H1 (cell line): Measurements from ENCODE around the gene TBC1D20. TPM values are rescaled to one million over a fixed set of nuclear protein-coding genes. Genes with fewer than 3 reads are reported as not detected.
A peak's percentile ranks its signal among the peaks of the same experiment; 100 is the strongest.
"Not testable (repeated sequence)": the region's sequence is repeated elsewhere in the genome, so short reads cannot be mapped to it uniquely, and the experiment has no call there.

Source experiments
- CTCF ChIA-PET: fragments of 300-600 bp; sonication (Branson Sonifier 250); formaldehyde crosslinking; loops from one replicate; lab custom pipeline; 2021; ENCODE audit not compliant: partially characterized antibody; lab: Charles Lee
- POLR2A ChIA-PET: fragments of 300-600 bp; sonication (Branson Sonifier 250); formaldehyde crosslinking; loops from one replicate; lab custom pipeline; 2021; ENCODE audit warnings: inconsistent platforms; ENCODE audit not compliant: partially characterized antibody; lab: Charles Lee
- DNase-seq, 2 experiments: peaks; one replicate each; pipeline versions ENCODE4 v3.0.0 to v3.0.0-alpha.2; 2010 to 2022; ENCODE audit warnings: low spot score in 2 of 2, low read depth in 1 of 2, mixed read lengths in 1 of 2
- FAIRE-seq: peaks from 2 replicates; lab custom pipeline; 2011; peaks lifted over from hg19 to GRCh38; lab: Jason Lieb, UNC
- H2AFZ ChIP-seq: 2 replicates; pipeline ENCODE4 v1.8.1; 2012; ENCODE audit warnings: low read length, inconsistent platforms
- H2AK5ac ChIP-seq: 2 replicates; pipeline ENCODE4 v1.6.1; 2013; ENCODE audit warnings: low read depth, low read length
- H2BK120ac ChIP-seq: replicated peaks from 2 replicates; pipeline ENCODE3; 2013; ENCODE audit warnings: low read depth, low read length, inconsistent platforms
- H2BK12ac ChIP-seq: 2 replicates; pipeline ENCODE4 v1.6.1; 2013; ENCODE audit warnings: low read depth, low read length
- H2BK15ac ChIP-seq: 2 replicates; pipeline ENCODE4 v1.6.1; 2013; ENCODE audit warnings: low read length
- H2BK20ac ChIP-seq: 2 replicates; pipeline ENCODE4 v1.6.1; 2013; ENCODE audit warnings: low read length
- H2BK5ac ChIP-seq: 2 replicates; pipeline ENCODE4 v1.6.1; 2013; ENCODE audit warnings: low read depth, low read length
- H3K14ac ChIP-seq: 2 replicates; pipeline ENCODE4 v1.6.1; 2013; ENCODE audit warnings: inconsistent platforms; ENCODE audit not compliant: insufficient read length
- H3K18ac ChIP-seq: 2 replicates; pipeline ENCODE4 v1.6.1; 2013; ENCODE audit warnings: low read length; ENCODE audit errors: extremely low read depth
- H3K23ac ChIP-seq: 2 replicates; pipeline ENCODE4 v1.6.1; 2013; ENCODE audit warnings: inconsistent platforms; ENCODE audit not compliant: insufficient read length
- H3K23me2 ChIP-seq: 2 replicates; pipeline ENCODE4 v1.6.1; 2013; ENCODE audit warnings: low read depth, low read length
- H3K27ac ChIP-seq: 2 replicates; pipeline ENCODE4 v1.6.1; 2011; ENCODE audit warnings: low read depth, low read length, inconsistent platforms
- H3K27me3 ChIP-seq, 4 experiments: replicated peaks in 1 of 4; 1 replicate in 1 of 4; 2 replicates in 3 of 4; pipeline versions ENCODE4 v1.6.1 to v1.8.1; 2011 to 2013; ENCODE audit warnings: low read length in 3 of 4, mild to moderate bottlenecking in 3 of 4, inconsistent platforms in 2 of 4, mixed read lengths in 2 of 4, moderate library complexity in 1 of 4; ENCODE audit not compliant: control insufficient read depth in 3 of 4, insufficient read depth in 3 of 4; ENCODE audit errors: extremely low read depth in 1 of 4
- H3K36me3 ChIP-seq, 4 experiments: 2 replicates each; pipeline versions ENCODE4 v1.6.1 to v1.8.1; 2011 to 2013; ENCODE audit warnings: mild to moderate bottlenecking in 4 of 4, low read length in 3 of 4, moderate library complexity in 2 of 4, control low read depth in 1 of 4, inconsistent platforms in 1 of 4; ENCODE audit not compliant: insufficient read depth in 4 of 4, control insufficient read depth in 2 of 4
- H3K4ac ChIP-seq: replicated peaks from 2 replicates; pipeline ENCODE3; 2013; ENCODE audit warnings: low read length, low read depth, mixed read lengths, inconsistent platforms; ENCODE audit not compliant: insufficient read length
- H3K4me1 ChIP-seq, 4 experiments: replicated peaks in 1 of 4; 1 replicate in 1 of 4; 2 replicates in 3 of 4; pipeline versions ENCODE4 v1.6.1 to v1.8.1; 2011 to 2013; ENCODE audit warnings: low read length in 3 of 4, inconsistent platforms in 2 of 4, mixed read lengths in 1 of 4; ENCODE audit not compliant: insufficient read depth in 4 of 4, control insufficient read depth in 3 of 4
- H3K4me2 ChIP-seq, 2 experiments: 2 replicates each; pipeline versions ENCODE4 v1.6.1 to v1.8.1; 2011 to 2013; ENCODE audit warnings: low read depth in 2 of 2, low read length in 2 of 2, control low read depth in 1 of 2, inconsistent platforms in 1 of 2, mild to moderate bottlenecking in 1 of 2; ENCODE audit not compliant: insufficient read depth in 1 of 2
- H3K4me3 ChIP-seq, 4 experiments: fragments of 200-600, 300-600 bp in 1 of 4; sonication (generic), shearing (Covaris generic), sonication (Bioruptor Twin) in 1 of 4; 2 replicates each; pipeline versions ENCODE4 v1.5.1 to v1.8.1; 2011 to 2016; ENCODE audit warnings: low read length in 4 of 4, low read depth in 3 of 4, control low read depth in 2 of 4, inconsistent platforms in 2 of 4, mild to moderate bottlenecking in 2 of 4, mixed read lengths in 1 of 4, moderate library complexity in 1 of 4; ENCODE audit not compliant: insufficient read depth in 2 of 4; ENCODE audit errors: extremely low read depth in 1 of 4
- H3K56ac ChIP-seq: replicated peaks from 2 replicates; pipeline ENCODE3; 2013; ENCODE audit warnings: low read depth, mild to moderate bottlenecking, mixed read lengths, low read length, inconsistent platforms; ENCODE audit not compliant: insufficient read length
- H3K79me1 ChIP-seq: 2 replicates; pipeline ENCODE4 v1.6.1; 2013; ENCODE audit warnings: low read depth, low read length, control low read depth
- H3K79me2 ChIP-seq, 2 experiments: 2 replicates each; pipeline versions ENCODE4 v1.6.1 to v1.8.1; 2012 to 2013; ENCODE audit warnings: low read length in 2 of 2, mild to moderate bottlenecking in 2 of 2, inconsistent platforms in 1 of 2; ENCODE audit not compliant: insufficient read depth in 2 of 2, control insufficient read depth in 1 of 2
- H3K9ac ChIP-seq, 4 experiments: replicated peaks in 1 of 4; 1 replicate in 1 of 4; 2 replicates in 3 of 4; pipeline versions ENCODE4 v1.6.1 to v1.8.1; 2011 to 2013; ENCODE audit warnings: low read depth in 3 of 4, low read length in 3 of 4, control low read depth in 2 of 4, mild to moderate bottlenecking in 2 of 4, moderate library complexity in 2 of 4, inconsistent platforms in 1 of 4; ENCODE audit errors: extremely low read depth in 1 of 4
- H3K9me3 ChIP-seq, 2 experiments: 2 replicates each; pipeline versions ENCODE4 v1.6.1 to v1.8.1; 2012 to 2013; ENCODE audit warnings: mild to moderate bottlenecking in 2 of 2, moderate library complexity in 2 of 2, control low read depth in 1 of 2, inconsistent platforms in 1 of 2, low read depth in 1 of 2, low read length in 1 of 2, mixed read lengths in 1 of 2; ENCODE audit not compliant: insufficient read depth in 2 of 2
- H4K20me1 ChIP-seq, 2 experiments: replicated peaks in 1 of 2; 2 replicates each; pipeline versions ENCODE3 to v1.8.1; 2011 to 2013; ENCODE audit warnings: inconsistent platforms in 2 of 2, low read length in 2 of 2, mild to moderate bottlenecking in 1 of 2; ENCODE audit not compliant: insufficient read depth in 2 of 2, control insufficient read depth in 1 of 2
- H4K5ac ChIP-seq: 2 replicates; pipeline ENCODE4 v1.6.1; 2013; ENCODE audit warnings: low read length, low read depth, mixed read lengths, inconsistent platforms; ENCODE audit not compliant: insufficient read length
- H4K8ac ChIP-seq: 2 replicates; pipeline ENCODE4 v1.8.0; 2013; ENCODE audit warnings: mild to moderate bottlenecking, moderate library complexity, low read length, inconsistent platforms; ENCODE audit not compliant: insufficient read depth; ENCODE audit errors: extremely low read depth
- H4K91ac ChIP-seq: replicated peaks from 2 replicates; pipeline ENCODE3; 2013; ENCODE audit warnings: low read length, mixed read lengths, inconsistent platforms; ENCODE audit not compliant: insufficient read length
- POLR2A ChIP-seq, 2 experiments: IDR thresholded peaks; 1 replicate in 1 of 2; 2 replicates in 1 of 2; pipeline ENCODE4 v1.6.1; 2011; ENCODE audit warnings: low read depth in 2 of 2, low read length in 2 of 2, mild to moderate bottlenecking in 2 of 2; ENCODE audit errors: control extremely low read depth in 1 of 2
- WGBS, 2 experiments: shearing (Covaris generic) in 1 of 2; methylation state at CpG; one replicate each; pipeline versions ENCODE4 v1.1.6 to v1.1.7; 2013 to 2015; ENCODE audit warnings: low lambda C conversion rate in 2 of 2, mixed read lengths in 2 of 2, inconsistent platforms in 1 of 2, low coverage in 1 of 2, missing lambda C conversion rate in 1 of 2; ENCODE audit not compliant: insufficient replicate concordance in 2 of 2, insufficient coverage in 1 of 2, insufficient read length in 1 of 2; ENCODE audit errors: extremely low coverage in 1 of 2, missing lambda C conversion rate in 1 of 2; 5-methylcytosine and 5-hydroxymethylcytosine counted together
- polyA plus RNA-seq, 7 experiments: library from polyadenylated mRNA; depleted of rRNA in 3 of 7; stranded (reverse) in 5 of 7; unstranded in 2 of 7; fragments of >200 nt in 5 of 7; fragments of 200-250 nt in 2 of 7; gene quantifications; 1 replicate in 5 of 7; 2 replicates in 1 of 7; 4 replicates in 1 of 7; pipeline versions ENCODE4 v1.2.1 to v1.2.3, GENCODE V29; 2011 to 2013; ENCODE audit warnings: missing spikeins in 2 of 7, mixed read lengths in 2 of 7
- total RNA-seq: library from RNA; stranded (reverse); fragmentation: NEBNext Ultra II Directional; extraction: Animal tissue kit (Norgen Biotek cat#: 25700); gene quantifications from 2 replicates; pipeline ENCODE4 v1.2.1, GENCODE V29; 2021

TBC1D20 gene
- total and polyA plus RNA-seq, 2 of the 8 experiments (the other 6 are each of a cell fraction or from before 2014, with no cell fraction given) = 14.5 to 17.1 TPM

DNA sequence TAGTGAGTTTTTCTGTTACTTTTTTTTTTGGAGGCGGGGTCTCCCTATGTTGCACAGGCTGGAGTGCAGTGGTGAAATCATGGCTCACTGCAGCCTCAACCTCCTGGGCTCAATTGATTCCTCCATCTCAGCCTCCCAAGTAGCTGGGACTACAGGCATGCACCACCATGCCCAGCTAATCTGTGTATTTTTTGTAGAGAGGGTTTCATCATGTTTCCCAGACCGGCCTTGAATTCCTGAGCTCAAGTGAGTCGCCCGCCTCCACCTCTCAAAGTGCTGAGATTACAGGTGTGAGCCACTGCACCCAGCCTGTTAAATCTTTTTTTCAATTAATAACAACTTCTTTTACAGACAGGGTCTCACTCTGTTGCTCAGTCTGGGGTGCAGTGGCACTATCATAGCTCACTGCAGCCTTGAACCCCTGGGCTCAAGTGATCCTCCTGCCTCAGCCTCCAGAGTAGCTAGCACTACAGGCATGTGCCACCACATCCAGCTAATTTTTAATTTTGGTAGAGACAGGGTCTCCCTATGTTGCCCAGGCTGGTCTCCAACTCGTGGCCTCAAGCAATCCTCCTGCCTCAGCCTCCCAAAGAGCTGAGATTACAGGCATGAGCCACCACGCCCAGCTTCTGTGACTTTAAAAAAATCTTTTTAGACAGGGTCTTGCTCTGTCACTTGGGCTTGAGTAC is 14.4 kb upstream of the TBC1D20 start:
- H4K5ac ChIP-seq, H4K91ac ChIP-seq, H3K4me2 ChIP-seq, H3K9ac ChIP-seq, H3K79me1 ChIP-seq, H3K27ac ChIP-seq, DNase-seq, H3K4me3 ChIP-seq, H3K23ac ChIP-seq, H3K4ac ChIP-seq, H3K18ac ChIP-seq, H2AK5ac ChIP-seq, H2BK5ac ChIP-seq, H2AFZ ChIP-seq, H2BK20ac ChIP-seq, H4K20me1 ChIP-seq, H3K27me3 ChIP-seq, H2BK15ac ChIP-seq, H3K23me2 ChIP-seq, H3K79me2 ChIP-seq, H4K8ac ChIP-seq, H3K14ac ChIP-seq, FAIRE-seq, H2BK12ac ChIP-seq, H2BK120ac ChIP-seq, H3K9me3 ChIP-seq, H3K56ac ChIP-seq, H3K4me1 ChIP-seq: not testable (repeated sequence)
- 93% methylated on average over 6 of the region's 6 CpGs; no CpG with 5 or more reads in 1 of the 2 experiments for WGBS, 2 experiments
- ChIA-PET POLR2A (interaction anchor here (0.7 to 2.3 kb wide), 12 partner anchors 11 to 129 kb away, joined by 3 to 16 read pairs (median 4); partner anchors contain the start of genes RBCK1 and TBC1D20), CTCF (interaction anchor here (0.6 to 5.3 kb wide), 13 partner anchors 9 to 147 kb away, joined by 3 to 36 read pairs (median 4); partner anchors contain the start of gene TBC1D20)
- H3K36me3 ChIP-seq = peaks cover under 1 to 24% (median 14%) of the 10 kb centered on the region in 4 experiments; a peak in 6 of 8 replicates
- peak in 1 of 2 experiments; percentile 16; a peak in 1 of 3 replicates for TF ChIP-seq POLR2A (IDR thresholded peaks at IDR 0.05; ENCODE audit: control extremely low read depth in 1 of 2, low read depth in 2 of 2, low read length in 2 of 2)
